BLaER1 treated with 17β-estradiol and CSF1 and Interleukin-3, amounts not matched to agents 10 nM and 100 nM (cell line): ENCODE measurements around the gene MCC.
A peak's percentile ranks its signal among the peaks of the same experiment; 100 is the strongest.

Experiments used
- H3K27ac ChIP-seq, 11 experiments: shearing (Covaris generic); formaldehyde crosslinking; 2 replicates each; pipeline ENCODE4 v1.8.1; 2022
- H3K27me3 ChIP-seq, 11 experiments: shearing (Covaris generic); formaldehyde crosslinking; 2 replicates each; pipeline ENCODE4 v1.8.1; 2022
- H3K36me3 ChIP-seq, 11 experiments: shearing (Covaris generic); formaldehyde crosslinking; 2 replicates each; pipeline ENCODE4 v1.8.1; 2022
- H3K4me1 ChIP-seq, 10 experiments: shearing (Covaris generic); formaldehyde crosslinking; 2 replicates each; pipeline ENCODE4 v1.8.1; 2022
- H3K4me2 ChIP-seq, 11 experiments: shearing (Covaris generic); formaldehyde crosslinking; 2 replicates each; pipeline ENCODE4 v1.8.1; 2022
- H3K4me3 ChIP-seq, 10 experiments: shearing (Covaris generic); formaldehyde crosslinking; 2 replicates each; pipeline ENCODE4 v1.8.1; 2022
- H3K9ac ChIP-seq, 11 experiments: shearing (Covaris generic); formaldehyde crosslinking; 2 replicates each; pipeline ENCODE4 v1.8.1; 2022
- H3K9me3 ChIP-seq, 11 experiments: shearing (Covaris generic); formaldehyde crosslinking; replicated peaks in 1 of 11; 2 replicates each; pipeline ENCODE4 v1.8.1; 2022
- H4K20me1 ChIP-seq, 11 experiments: shearing (Covaris generic); formaldehyde crosslinking; 2 replicates each; pipeline ENCODE4 v1.8.1; 2022
- Cebpa-rat ChIP-seq, 11 experiments: shearing (Covaris generic); IDR thresholded peaks; 2 replicates each; pipeline ENCODE4 v1.8.1; 2022

Gene MCC

DNA sequence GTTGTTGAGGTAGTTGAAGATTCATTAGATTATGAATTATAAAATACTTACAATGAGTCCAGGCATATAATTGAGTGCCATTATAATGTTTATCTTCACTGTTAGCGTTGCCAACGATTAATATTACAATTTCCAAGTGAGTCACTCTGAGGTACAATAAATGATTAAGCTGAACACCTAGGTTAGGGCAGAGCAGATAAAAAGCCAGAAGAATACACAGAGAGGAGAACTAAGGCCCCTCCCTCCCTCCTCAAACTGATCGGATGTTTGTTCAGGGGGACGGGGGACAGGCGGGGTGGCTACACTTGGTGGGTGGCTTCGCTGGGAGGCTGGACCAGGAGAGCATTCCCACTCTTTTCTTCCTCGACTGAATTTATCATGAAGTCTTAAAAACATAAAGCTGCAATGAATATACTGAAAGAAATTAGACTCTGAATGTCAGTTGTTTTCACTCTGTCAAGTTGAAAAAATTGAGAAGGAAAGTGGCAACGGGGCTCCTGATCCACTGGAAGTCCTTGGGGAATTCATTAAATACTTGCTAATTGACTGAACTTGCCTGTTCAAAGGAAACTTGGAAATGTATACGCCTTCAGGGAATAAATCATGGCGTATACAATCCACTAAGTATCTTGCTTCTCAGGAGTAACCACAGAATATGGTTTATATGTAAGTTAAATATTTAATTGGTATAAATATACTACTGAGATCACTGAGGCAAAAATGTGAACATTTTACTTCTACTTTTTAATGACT is 251.5 kb downstream of the MCC start:
- no peak for TF ChIP-seq Cebpa-rat (IDR thresholded peaks at IDR 0.05)
- no peaks in the 10 kb centered on the region for H4K20me1 ChIP-seq
- H3K4me3 ChIP-seq, result no peak overlapping the region
- no peak overlapping the region for H3K9ac ChIP-seq
- H3K4me2 ChIP-seq, result no peak overlapping the region
- H3K27ac ChIP-seq, result no peak overlapping the region
- no peaks in the 10 kb centered on the region for H3K27me3 ChIP-seq
- H3K36me3 ChIP-seq, result no peaks in the 10 kb centered on the region
- no peaks in the 10 kb centered on the region for H3K9me3 ChIP-seq
- no peaks in the 10 kb centered on the region for H3K4me1 ChIP-seq

DNA sequence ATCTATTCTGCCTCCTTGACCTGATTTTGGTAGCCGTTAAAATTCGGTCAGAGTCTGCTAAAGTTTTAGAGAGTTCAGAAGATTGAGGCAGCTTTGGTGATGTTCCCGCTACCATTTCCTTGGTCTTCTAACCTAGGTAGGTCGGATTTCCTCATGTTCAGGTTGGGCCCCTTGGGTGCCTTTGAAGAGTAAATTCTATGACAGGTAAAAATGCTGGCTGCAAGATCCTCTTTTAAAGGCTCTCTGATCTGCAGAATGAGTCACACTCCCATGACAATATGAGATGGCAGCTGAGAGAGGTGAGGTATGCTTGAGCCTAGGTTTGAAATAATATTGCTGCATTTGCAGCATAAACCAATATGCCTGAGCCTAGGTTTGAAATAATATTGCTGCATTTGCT is 252.4 kb downstream of the MCC start:
- no peaks in the 10 kb centered on the region for H3K27me3 ChIP-seq
- no peak overlapping the region for H3K4me2 ChIP-seq
- no peaks in the 10 kb centered on the region for H3K9me3 ChIP-seq
- no peak for TF ChIP-seq Cebpa-rat (IDR thresholded peaks at IDR 0.05)
- no peaks in the 10 kb centered on the region for H3K36me3 ChIP-seq
- H3K4me3 ChIP-seq, result no peak overlapping the region
- H3K9ac ChIP-seq, result no peak overlapping the region
- H3K4me1 ChIP-seq, result peaks cover 0 to 6% (median 0%) of the 10 kb centered on the region in 10 experiments; a peak in 3 of 20 replicates
- H3K27ac ChIP-seq, result no peak overlapping the region
- no peaks in the 10 kb centered on the region for H4K20me1 ChIP-seq

DNA sequence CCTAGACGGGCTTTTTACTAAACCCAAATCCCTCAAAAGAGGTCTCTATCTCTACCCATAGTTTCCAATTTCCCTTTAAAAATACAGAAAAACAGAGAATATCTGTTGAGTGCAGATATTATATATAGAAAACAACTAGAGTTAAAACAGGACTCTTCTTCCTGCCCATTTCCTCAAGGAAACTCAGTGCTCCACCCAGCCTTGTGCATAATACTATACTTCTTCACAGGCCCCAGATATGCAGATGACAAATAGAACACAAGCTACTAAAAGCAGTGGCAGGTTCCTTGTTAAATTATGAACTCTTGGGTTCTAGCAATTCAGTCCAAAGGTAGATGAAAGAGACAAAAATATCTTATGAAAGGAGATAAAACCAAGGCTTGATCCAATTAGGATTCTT is 253.7 kb downstream of the MCC start:
- H3K4me1 ChIP-seq, result peaks cover 0 to 13% (median 0%) of the 10 kb centered on the region in 10 experiments; a peak in 3 of 20 replicates
- TF ChIP-seq Cebpa-rat (IDR thresholded peaks at IDR 0.05), result no peak

DNA sequence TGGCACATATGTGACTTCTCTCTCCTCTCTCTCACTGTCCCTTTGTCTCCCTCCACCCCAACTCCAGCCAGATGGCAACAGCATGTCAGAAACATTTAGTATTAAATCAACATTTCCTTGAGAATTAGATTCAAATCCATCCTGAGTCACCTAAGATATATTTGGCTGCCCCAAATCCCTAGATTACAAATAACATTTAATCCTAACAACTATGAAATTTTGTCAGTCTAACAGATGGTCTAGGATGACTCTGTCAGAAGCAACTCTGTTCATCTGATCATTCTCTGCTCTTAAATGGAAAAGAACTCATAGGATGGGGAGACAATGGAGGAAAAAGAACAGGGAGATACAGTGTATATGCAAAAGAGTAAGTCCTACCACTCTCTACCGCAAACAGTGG is 254.6 kb downstream of the MCC start:
- Histone ChIP-seq H3K4me1 (peaks cover 0 to 13% (median 0%) of the 10 kb centered on the region in 10 experiments; a peak in 3 of 20 replicates), H3K27me3 (no peaks in the 10 kb centered on the region), H3K36me3 (no peaks in the 10 kb centered on the region), H4K20me1 (no peaks in the 10 kb centered on the region), H3K9ac (no peak overlapping the region), H3K4me3 (no peak overlapping the region), H3K9me3 (no peaks in the 10 kb centered on the region), H3K27ac (no peak overlapping the region), H3K4me2 (no peak overlapping the region)
- TF ChIP-seq Cebpa-rat (IDR thresholded peaks at IDR 0.05), result no peak

More for the DNA sequence above, 253.7 kb downstream of the MCC start:
- H3K4me3 ChIP-seq, result no peak overlapping the region
- no peaks in the 10 kb centered on the region for H3K36me3 ChIP-seq
- H3K27me3 ChIP-seq, result no peaks in the 10 kb centered on the region
- no peaks in the 10 kb centered on the region for H4K20me1 ChIP-seq
- no peak overlapping the region for H3K9ac ChIP-seq
- H3K4me2 ChIP-seq, result no peak overlapping the region
- no peaks in the 10 kb centered on the region for H3K9me3 ChIP-seq
- H3K27ac ChIP-seq, result no peak overlapping the region

DNA sequence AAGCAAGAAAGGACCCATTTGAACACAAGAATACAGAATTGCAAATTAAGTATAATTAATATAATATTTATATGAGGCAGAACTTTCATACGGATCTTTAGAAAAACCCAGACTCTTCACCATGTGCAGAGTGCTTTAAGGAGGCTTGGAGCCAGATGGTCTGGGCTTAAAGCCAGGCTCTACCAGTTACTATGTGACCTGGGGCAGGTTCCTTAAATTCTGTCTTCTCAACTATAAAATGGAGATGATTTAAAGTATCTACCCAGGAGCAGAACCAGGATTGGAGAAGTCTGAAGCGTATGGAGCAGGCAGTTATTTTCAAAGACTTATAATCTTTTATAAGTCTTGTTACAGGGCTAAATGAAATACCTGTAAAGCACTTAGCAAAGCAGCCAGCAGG is 255.6 kb downstream of the MCC start:
- Histone ChIP-seq H3K27ac (no peak overlapping the region), H3K4me3 (no peak overlapping the region), H4K20me1 (no peaks in the 10 kb centered on the region), H3K9ac (no peak overlapping the region), H3K4me1 (peaks cover 0 to 13% (median 0%) of the 10 kb centered on the region in 10 experiments; a peak in 3 of 20 replicates), H3K36me3 (no peaks in the 10 kb centered on the region), H3K27me3 (no peaks in the 10 kb centered on the region), H3K4me2 (no peak overlapping the region), H3K9me3 (no peaks in the 10 kb centered on the region)
- TF ChIP-seq Cebpa-rat (IDR thresholded peaks at IDR 0.05), result no peak

DNA sequence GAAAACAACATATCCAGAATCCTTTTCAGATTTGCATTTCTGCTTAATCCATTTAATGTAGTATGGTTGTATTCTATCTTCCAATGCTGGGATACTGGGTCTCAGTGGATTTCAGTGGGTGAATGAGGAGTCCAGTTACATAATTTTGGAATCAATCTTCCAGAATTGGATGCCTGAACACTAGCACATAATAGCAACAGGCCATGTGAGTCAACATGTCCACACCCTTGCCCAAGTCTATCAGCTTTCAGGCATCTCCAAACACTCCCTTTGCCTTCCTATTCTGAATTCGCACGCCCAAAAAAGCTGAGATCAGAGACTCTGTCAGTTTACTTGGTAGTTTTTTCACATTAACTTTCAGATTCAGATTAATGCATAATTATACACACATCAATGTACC is 256.0 kb downstream of the MCC start:
- no peaks in the 10 kb centered on the region for H3K36me3 ChIP-seq
- no peaks in the 10 kb centered on the region for H4K20me1 ChIP-seq
- no peak overlapping the region for H3K4me2 ChIP-seq
- H3K4me3 ChIP-seq, result no peak overlapping the region
- H3K27ac ChIP-seq, result no peak overlapping the region
- H3K4me1 ChIP-seq, result peaks cover 0 to 13% (median 0%) of the 10 kb centered on the region in 10 experiments; a peak in 3 of 20 replicates
- no peaks in the 10 kb centered on the region for H3K9me3 ChIP-seq
- H3K27me3 ChIP-seq, result no peaks in the 10 kb centered on the region
- TF ChIP-seq Cebpa-rat (IDR thresholded peaks at IDR 0.05), result no peak
- H3K9ac ChIP-seq, result no peak overlapping the region

DNA sequence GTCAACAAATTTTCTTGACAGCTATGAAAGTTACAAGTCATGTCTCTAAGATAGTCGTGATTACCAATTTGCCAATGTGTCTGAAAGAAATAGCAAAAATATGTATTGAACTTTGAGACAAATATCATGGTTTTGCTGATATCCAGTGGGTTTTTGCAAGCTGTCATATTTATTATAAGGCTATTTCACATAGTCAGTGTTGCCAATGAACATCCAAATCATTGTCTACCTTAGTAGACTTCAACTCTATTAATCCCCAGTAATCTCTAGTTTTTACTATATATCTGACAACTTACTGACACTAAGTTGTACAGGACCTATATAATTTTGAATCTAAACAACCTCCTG is 256.6 kb downstream of the MCC start:
- TF ChIP-seq Cebpa-rat (IDR thresholded peaks at IDR 0.05), result no peak
- Histone ChIP-seq H4K20me1 (no peaks in the 10 kb centered on the region), H3K27ac (no peak overlapping the region), H3K27me3 (no peaks in the 10 kb centered on the region), H3K4me1 (peaks cover 0 to 13% (median 0%) of the 10 kb centered on the region in 10 experiments; a peak in 3 of 20 replicates), H3K4me3 (no peak overlapping the region), H3K4me2 (peak overlapping the region in 2 of 11 experiments; percentile 36 to 54; a peak in 1 of 22 replicates), H3K9me3 (no peaks in the 10 kb centered on the region), H3K36me3 (no peaks in the 10 kb centered on the region), H3K9ac (no peak overlapping the region)

DNA sequence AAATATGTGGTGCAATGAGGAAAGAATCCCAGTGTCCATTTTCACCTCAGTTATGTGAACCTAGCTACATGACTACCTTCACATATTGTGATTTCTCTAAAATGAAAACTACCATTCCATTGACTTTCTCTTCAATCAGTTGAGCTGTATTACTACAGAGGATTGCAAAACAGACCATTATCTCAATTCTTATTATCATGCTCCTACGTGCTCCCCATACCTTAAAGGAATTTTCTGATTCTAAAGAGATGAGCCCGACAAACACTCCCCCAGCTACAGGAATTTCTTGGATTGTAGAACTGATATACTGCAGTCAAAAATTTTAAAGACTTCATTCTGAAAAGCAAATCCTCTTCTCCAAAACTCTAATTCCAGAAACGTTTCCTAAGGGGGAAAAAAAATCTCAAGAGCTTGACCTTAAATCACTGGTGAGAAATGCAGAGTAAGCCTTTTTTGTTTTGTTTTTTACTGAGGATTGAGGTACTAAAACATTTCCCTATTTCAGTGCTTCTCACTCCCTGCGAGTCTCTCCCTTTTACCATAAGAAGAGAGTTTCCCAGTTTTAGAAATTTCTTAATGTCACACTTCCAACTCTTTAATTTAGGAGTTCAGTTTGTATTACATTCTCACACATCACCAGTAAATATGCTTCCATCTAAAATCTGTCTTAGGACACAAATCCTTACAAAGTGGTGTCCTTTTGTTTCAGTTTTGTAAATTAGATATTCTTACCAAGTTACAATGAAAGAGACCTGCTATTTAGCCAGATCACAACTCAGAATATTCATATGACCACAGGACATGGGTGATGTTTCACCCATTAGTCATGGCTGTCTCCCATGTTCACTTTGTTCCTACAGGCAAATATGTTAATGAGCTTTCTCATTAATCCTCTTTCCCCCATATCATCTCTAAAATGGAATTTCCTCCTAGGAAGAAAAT is 257.3 kb downstream of the MCC start:
- H3K4me2 ChIP-seq, result peak overlapping the region in 2 of 11 experiments; percentile 36 to 54; a peak in 4 of 22 replicates
- H3K36me3 ChIP-seq, result no peaks in the 10 kb centered on the region
- no peak overlapping the region for H3K9ac ChIP-seq
- no peaks in the 10 kb centered on the region for H3K27me3 ChIP-seq
- no peaks in the 10 kb centered on the region for H4K20me1 ChIP-seq
- no peak overlapping the region for H3K27ac ChIP-seq
- TF ChIP-seq Cebpa-rat (IDR thresholded peaks at IDR 0.05), result no peak
- no peak overlapping the region for H3K4me3 ChIP-seq
- H3K4me1 ChIP-seq, result peaks cover 0 to 13% (median 0%) of the 10 kb centered on the region in 10 experiments; a peak in 3 of 20 replicates
- H3K9me3 ChIP-seq, result no peaks in the 10 kb centered on the region

DNA sequence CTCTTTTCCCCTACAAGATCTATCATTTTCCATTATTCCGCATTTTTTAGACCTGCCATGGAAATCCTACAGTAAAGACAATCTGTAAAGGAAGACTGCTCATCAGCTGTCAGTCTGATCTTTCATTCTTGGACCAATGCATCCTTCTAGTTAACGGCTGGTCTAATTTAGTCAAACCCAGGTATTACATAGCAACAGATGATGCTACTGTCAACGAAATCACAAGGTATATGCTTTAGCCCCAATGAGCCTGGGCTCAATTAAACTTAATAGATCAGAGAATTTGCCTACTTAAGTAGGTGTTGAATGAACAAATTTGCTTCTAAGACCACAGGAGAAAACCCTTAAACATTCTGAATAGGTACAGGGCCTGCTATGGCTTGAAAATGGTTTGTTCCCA is 260.5 kb downstream of the MCC start:
- Histone ChIP-seq H3K4me3 (no peak overlapping the region), H3K4me2 (no peak overlapping the region), H3K9me3 (no peaks in the 10 kb centered on the region), H3K27me3 (no peaks in the 10 kb centered on the region), H4K20me1 (no peaks in the 10 kb centered on the region), H3K4me1 (peaks cover 0 to 13% (median 0%) of the 10 kb centered on the region in 10 experiments; a peak in 3 of 20 replicates), H3K9ac (no peak overlapping the region), H3K36me3 (no peaks in the 10 kb centered on the region), H3K27ac (no peak overlapping the region)
- no peak for TF ChIP-seq Cebpa-rat (IDR thresholded peaks at IDR 0.05)
